Measurements from ENCODE around the gene UCK1. TPM values are rescaled to one million over a fixed set of nuclear protein-coding genes. Genes with fewer than 3 reads are reported as not detected.

UCK1 gene
- total and polyA plus RNA-seq, 2 of the 4 experiments (the other 2 are of a cell fraction): 17.9 to 21.4 TPM

DNA sequence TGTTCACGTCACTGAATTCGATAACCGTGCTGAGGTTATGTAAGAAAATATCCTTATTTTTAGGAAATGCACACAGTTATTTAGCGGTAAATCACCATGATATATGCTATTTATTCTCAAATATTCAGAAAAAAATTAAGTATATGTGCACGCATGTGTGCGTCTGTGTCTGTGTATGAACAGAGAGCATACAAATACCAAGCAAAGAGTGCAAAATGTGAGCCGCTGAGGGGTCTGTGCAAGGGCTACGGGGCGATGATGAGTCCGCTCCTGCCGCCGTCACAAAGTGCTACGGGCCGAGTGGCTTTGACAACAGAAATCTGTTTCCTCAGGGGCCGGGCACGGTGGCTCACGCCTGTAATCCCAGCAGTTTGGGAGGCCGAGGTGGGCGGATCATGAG is 6.9 kb upstream of the UCK1 start:
- no TSS peak for BruUV-seq (replicated peaks)
- CTCF ChIA-PET: no interaction called here

More for the DNA sequence above, 6.9 kb upstream of the UCK1 start:
- H2BK120ac ChIP-seq (ENCODE audit: low read depth, low read length): no peak overlapping the region
- peaks cover 8% of the 10 kb centered on the region for H3K9me3 ChIP-seq (ENCODE audit: control insufficient read depth, insufficient read depth, low read length)
- no peak for TF ChIP-seq MAZ (IDR thresholded peaks at IDR 0.05; ENCODE audit: borderline replicate concordance, low read depth, low read length)
- TF ChIP-seq RCOR1 (IDR thresholded peaks at IDR 0.05; ENCODE audit: insufficient replicate concordance, low read length): no peak
- no peak for TF ChIP-seq MAFK (IDR thresholded peaks at IDR 0.05; ENCODE audit: low read depth, low read length)
- no peak for TF ChIP-seq SMC3 (IDR thresholded peaks at IDR 0.05; ENCODE audit: low read depth, low read length)
- no peak overlapping the region for H3K14ac ChIP-seq (replicated peaks; ENCODE audit: low read depth, low read length)
- POLR2A ChIA-PET (ENCODE audit: unreplicated experiment): no interaction called here
- no peaks in the 10 kb centered on the region for H4K20me1 ChIP-seq (ENCODE audit: insufficient read depth, low read length)
- H3K27me3 ChIP-seq (ENCODE audit: control insufficient read depth, insufficient read depth, low read length): peaks cover 10% of the 10 kb centered on the region
- no peak overlapping the region for H3K23ac ChIP-seq (ENCODE audit: low read depth, low read length)
- no peak overlapping the region for H2AK5ac ChIP-seq (ENCODE audit: low read depth, low read length)
- no peak for DNase-seq
- H3K9me1 ChIP-seq (ENCODE audit: insufficient read depth, low read length): no peaks in the 10 kb centered on the region
- H2AK9ac ChIP-seq (replicated peaks; ENCODE audit: low read depth, low read length, poor library complexity): no peak overlapping the region
- H3K18ac ChIP-seq (ENCODE audit: low read depth, low read length): no peak overlapping the region
- H3K36me3 ChIP-seq (ENCODE audit: control insufficient read depth, insufficient read depth, low read length): no peaks in the 10 kb centered on the region
- dilution Hi-C loops (cut with HindIII; ENCODE audit: low sequenced_read_pairs, unreplicated experiment): no loop called here
- no peak overlapping the region for H4K5ac ChIP-seq (ENCODE audit: low read depth, low read length)
- ATAC-seq (ENCODE audit: low read depth): no peak
- no peak overlapping the region for H2AFZ ChIP-seq (replicated peaks; ENCODE audit: low read length, poor library complexity)
- WGBS, 2 experiments (ENCODE audit: extremely low coverage in 2 of 2, insufficient read length in 1 of 2): 96% methylated on average over 7 of the region's 19 CpGs; no CpG with 5 or more reads in 1 of the 2 experiments
- intact Hi-C loops (cut with micrococcal nuclease): no loop called here
- in situ Hi-C loops (cut with MboI; ENCODE audit: low sequenced_read_pairs): no loop called here
- no peak overlapping the region for H2BK5ac ChIP-seq (ENCODE audit: low read depth, low read length, poor library complexity, severe bottlenecking)
- no peaks in the 10 kb centered on the region for H3K4me1 ChIP-seq (ENCODE audit: control insufficient read depth, insufficient read depth, low read length)
- no peak overlapping the region for H2BK15ac ChIP-seq (ENCODE audit: low read depth, low read length)
- no peak overlapping the region for H3K9ac ChIP-seq (ENCODE audit: low read depth, low read length)
- no peaks in the 10 kb centered on the region for H3K79me1 ChIP-seq (ENCODE audit: low read depth in 1 of 2, low read length in 2 of 2)
- H4K8ac ChIP-seq (ENCODE audit: low read depth in 2 of 2, low read length in 2 of 2): no peak overlapping the region
- H3K4me2 ChIP-seq (ENCODE audit: low read depth, low read length): no peak overlapping the region
- H3K56ac ChIP-seq (ENCODE audit: extremely low read depth, insufficient read depth, low read length): no peak overlapping the region
- H4K91ac ChIP-seq (ENCODE audit: insufficient read depth, low read depth, low read length): no peak overlapping the region
- H3K27ac ChIP-seq (ENCODE audit: insufficient read depth, low read length): no peak overlapping the region
- H2BK20ac ChIP-seq (ENCODE audit: low read depth, low read length): no peak overlapping the region
- no peak overlapping the region for H3K4ac ChIP-seq (ENCODE audit: low read depth, low read length)
- no peak overlapping the region for H3K4me3 ChIP-seq (ENCODE audit: insufficient read depth, low read depth, low read length)
